A549 treated with DMSO at 1 μM for 4 hours (cell line): ENCODE measurements around the gene RPTN. TPM values are rescaled to one million over a fixed set of nuclear protein-coding genes. Genes with fewer than 3 reads are reported as not detected.

Experiments used
- total RNA-seq: library from RNA; stranded (reverse); fragments of 200-300 nt; extraction: Qiagen RNA extraction; gene quantifications from 5 replicates; pipeline ENCODE4 v1.2.3, GENCODE V29; 2022; ENCODE audit warnings: low read depth

Gene RPTN
- total RNA-seq = 0.03 TPM in 1 of 5 replicates, not detected in the others

DNA sequence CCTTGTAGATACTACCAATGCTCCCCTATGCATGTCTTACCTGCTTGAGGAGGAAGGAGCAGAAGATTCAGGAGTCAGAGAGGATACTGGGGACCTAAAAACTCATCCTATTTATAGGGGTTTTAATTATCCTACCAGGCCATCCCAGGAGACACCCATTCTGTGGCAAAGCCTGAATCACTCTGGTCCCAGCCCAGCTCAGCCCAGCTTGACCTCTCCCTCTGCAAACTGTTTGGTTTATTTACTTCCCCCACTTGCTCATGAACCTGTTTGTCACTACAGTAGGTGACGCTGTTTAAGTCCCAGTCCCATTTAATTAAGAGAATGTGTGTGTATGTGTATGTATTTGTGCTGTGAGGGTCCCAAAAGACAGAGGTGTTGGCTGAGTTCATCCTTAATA is at the start of gene RPTN:
Gene RPTN, minus strand, starts transcription at position 85 of the 400 bp plus-strand sequence. CDS start 1,339 bp downstream, outside the sequence.

GRCh38 chr1:152115344-152115743 is 43.7 kb downstream of the RPTN start, which contains the start of gene TCHH:
Gene TCHH (minus strand): TSS chr1:152115444. CDS start chr1:152114080, 1,364 bp downstream.

Other genes starting within 250 kb of the RPTN start
- gene THEM4, start 249.7 kb downstream of the RPTN start, total RNA-seq = 13.3 to 15.5 TPM (median 13.8 TPM) in 5 replicates
- gene S100A10, start 165.4 kb downstream of the RPTN start, total RNA-seq = 1,693 to 2,312 TPM (median 1,909 TPM) in 5 replicates
- gene S100A11, start 122.2 kb downstream of the RPTN start, total RNA-seq = 1,732 to 1,898 TPM (median 1,814 TPM) in 5 replicates
- gene TCHHL1, start 70.2 kb downstream of the RPTN start, total RNA-seq = not detected in 5 replicates
- gene TCHH, start 43.8 kb downstream of the RPTN start, total RNA-seq = 0.17 to 0.28 TPM (median 0.24 TPM) in 5 replicates
- not detected in 5 replicates for gene HRNR, start 65.0 kb upstream of the RPTN start, total RNA-seq
- gene FLG, start 166.0 kb upstream of the RPTN start, total RNA-seq = under 0.01 to 0.01 TPM in 2 of 5 replicates, not detected in the others
- not detected in 5 replicates for gene FLG2, start 200.8 kb upstream of the RPTN start, total RNA-seq